A549 (cell line): Measurements from ENCODE around the gene ING3. TPM values are rescaled to one million over a fixed set of nuclear protein-coding genes. Genes with fewer than 3 reads are reported as not detected.

ENCODE experiments used
- ATAC-seq, 2 experiments: fragments of 200-7000 bp in 1 of 2; fragments of >200 bp in 1 of 2; cut with Nextera tagmentation in 1 of 2; cut with Tn5 transposase in 1 of 2; 3 replicates each; pipeline versions ENCODE4 v1.8.0 to v1.9.1; 2018 to 2020; ENCODE audit warnings: mild to moderate bottlenecking in 1 of 2, moderate library complexity in 1 of 2
- CTCF ChIA-PET: fragments of 300-600 bp; sonication (Branson Sonifier 250); formaldehyde crosslinking; extraction: SDS; loops from one replicate; lab custom pipeline; 2021; ENCODE audit warnings: antibody characterized with exemption, inconsistent platforms; lab: Yijun Ruan, JAX
- POLR2A ChIA-PET: fragments of 350-600 bp; formaldehyde crosslinking; extraction: SDS; loops from one replicate; lab custom pipeline; 2021; ENCODE audit warnings: antibody characterized with exemption, inconsistent platforms; lab: Yijun Ruan, JAX
- DNase-seq, 2 experiments: peaks; one replicate each; pipeline versions ENCODE4 v3.0.0 to v3.0.0-alpha.2; 2011 to 2016; ENCODE audit warnings: low read depth in 1 of 2, low spot score in 1 of 2
- FAIRE-seq: peaks from 2 replicates; lab custom pipeline; 2011; peaks lifted over from hg19 to GRCh38; lab: Jason Lieb, UNC
- H3K27ac ChIP-seq, 2 experiments: fragments of >200 bp; sonication (Bioruptor Twin); formaldehyde crosslinking; 3 replicates each; pipeline ENCODE4 v1.5.1; 2016 to 2017
- H3K4me1 ChIP-seq: fragments of >200 bp; sonication (Bioruptor Twin); formaldehyde crosslinking; 3 replicates; pipeline ENCODE4 v1.6.1; 2016
- H3K4me2 ChIP-seq: fragments of >200 bp; sonication (Bioruptor Twin); formaldehyde crosslinking; 3 replicates; pipeline ENCODE4 v1.6.1; 2016
- H3K4me3 ChIP-seq: fragments of >200 bp; sonication (Bioruptor Twin); formaldehyde crosslinking; 3 replicates; pipeline ENCODE4 v1.5.1; 2016
- H3K9me3 ChIP-seq: fragments of >200 bp; sonication (Bioruptor Twin); formaldehyde crosslinking; 3 replicates; pipeline ENCODE4 v1.6.1; 2016
- CBX8 ChIP-seq: fragments of 200-600 bp; sonication (generic); IDR thresholded peaks from 2 replicates; pipeline ENCODE4 v1.6.1; 2016
- CEBPB ChIP-seq, 2 experiments: fragments of >200 bp in 1 of 2; sonication (Bioruptor Twin) in 1 of 2; formaldehyde crosslinking in 1 of 2; IDR thresholded peaks; 2 replicates each; pipeline ENCODE4 v1.6.1; 2012 to 2016
- CHD2 ChIP-seq: fragments of 150-350 bp; IDR thresholded peaks from 2 replicates; pipeline ENCODE4 v1.6.1; 2014; ENCODE audit warnings: low read length; ENCODE audit not compliant: partially characterized antibody
- CHD4 ChIP-seq: fragments of 200-600 bp; sonication (generic); IDR thresholded peaks from 2 replicates; pipeline ENCODE4 v1.6.1; 2016; ENCODE audit warnings: antibody characterized with exemption, mild to moderate bottlenecking, borderline replicate concordance
- EHF ChIP-seq: fragments of 250-450 bp; sonication (Bioruptor Pico); IDR thresholded peaks from 2 replicates; pipeline ENCODE4 v1.5.0; 2020; ENCODE audit warnings: mild to moderate bottlenecking
- FOSB ChIP-seq: fragments of 250-450 bp; sonication (Bioruptor Pico); IDR thresholded peaks from 2 replicates; pipeline ENCODE4 v1.5.0; 2020; ENCODE audit warnings: mild to moderate bottlenecking, moderate library complexity
- FOSL2 ChIP-seq, 2 experiments: fragments of 450-650 bp in 1 of 2; fragments of >200 bp in 1 of 2; sonication (Bioruptor Twin) in 1 of 2; formaldehyde crosslinking; IDR thresholded peaks; 2 replicates each; pipeline versions ENCODE4 v1.5.0 to v1.6.1; 2016 to 2020; ENCODE audit warnings: mild to moderate bottlenecking in 1 of 2, moderate library complexity in 1 of 2
- HDAC2 ChIP-seq: fragments of 200-600 bp; sonication (generic); IDR thresholded peaks from 2 replicates; pipeline ENCODE4 v1.6.1; 2016
- HOXA7 ChIP-seq: fragments of 250-450 bp; sonication (Bioruptor Pico); IDR thresholded peaks from 2 replicates; pipeline ENCODE4 v1.5.0; 2020; ENCODE audit warnings: mild to moderate bottlenecking, moderate library complexity
- HOXB13 ChIP-seq: fragments of 250-450 bp; sonication (Bioruptor Pico); IDR thresholded peaks from 2 replicates; pipeline ENCODE4 v1.5.0; 2020; ENCODE audit warnings: low read depth, mild to moderate bottlenecking, moderate library complexity
- HOXB5 ChIP-seq: fragments of 250-450 bp; sonication (Bioruptor Pico); IDR thresholded peaks from 2 replicates; pipeline ENCODE4 v1.5.0; 2020; ENCODE audit warnings: mild to moderate bottlenecking, moderate library complexity
- JUN ChIP-seq, 2 experiments: fragments of >200 bp; sonication (Bioruptor Twin); formaldehyde crosslinking; IDR thresholded peaks; 2 replicates in 1 of 2; 3 replicates in 1 of 2; pipeline ENCODE4 v1.6.1; 2016 to 2017
- KDM5A ChIP-seq: fragments of 200-600 bp; sonication (generic); IDR thresholded peaks from 2 replicates; pipeline ENCODE4 v1.6.1; 2016; ENCODE audit warnings: antibody characterized with exemption, mild to moderate bottlenecking
- MAZ ChIP-seq: fragments of 150-350 bp; IDR thresholded peaks from 2 replicates; pipeline ENCODE4 v1.6.1; 2014; ENCODE audit warnings: antibody characterized with exemption, low read depth, low read length, borderline replicate concordance
- NFE2L2 ChIP-seq: fragments of 150-350 bp; conservative IDR thresholded peaks from 2 replicates; pipeline ENCODE4 v1.6.1; 2014; ENCODE audit warnings: low read length
- NR3C1 ChIP-seq: fragments of >200 bp; sonication (Bioruptor Twin); formaldehyde crosslinking; IDR thresholded peaks from 3 replicates; pipeline ENCODE4 v1.6.1; 2017
- POLR2A ChIP-seq: IDR thresholded peaks from 2 replicates; pipeline ENCODE4 v1.6.1; 2012; ENCODE audit warnings: mild to moderate bottlenecking, low read length
- RARB ChIP-seq: fragments of 250-450 bp; sonication (Bioruptor Pico); IDR thresholded peaks from 2 replicates; pipeline ENCODE4 v1.8.0; 2021; ENCODE audit warnings: mild to moderate bottlenecking, moderate library complexity
- SREBF2 ChIP-seq: fragments of 450-650 bp; IDR thresholded peaks from 2 replicates; pipeline ENCODE4 v1.6.1; 2014; ENCODE audit warnings: mild to moderate bottlenecking, moderate library complexity
- ZSCAN20 ChIP-seq: fragments of 250-450 bp; sonication (Bioruptor Pico); IDR thresholded peaks from 2 replicates; pipeline ENCODE4 v1.8.0; 2022; ENCODE audit warnings: mild to moderate bottlenecking, moderate library complexity
- WGBS: methylation state at CpG from one replicate; pipeline ENCODE4 v1.1.6; 2017; ENCODE audit errors: missing lambda C conversion rate; 5-methylcytosine and 5-hydroxymethylcytosine counted together
- polyA plus RNA-seq, 4 experiments: library from polyadenylated mRNA; depleted of rRNA in 3 of 4; stranded (reverse); fragments of >200 nt; fragmentation: RNase III in 1 of 4; extraction: RNeasy Plus Mini Kit Qiagen cat#74134 plus additional on column Dnase treatment in 1 of 4; gene quantifications; 2 replicates in 3 of 4; 3 replicates in 1 of 4; pipeline ENCODE4 v1.2.3, GENCODE V29; 2011 to 2017
- TF ChIP-seq, protein P1 (sequence below): IDR thresholded peaks from 2 replicates; pipeline ENCODE4 v1.6.1; 2012
- TF ChIP-seq, protein P2 (sequence below): fragments of 200-600 bp; sonication (generic); IDR thresholded peaks from 2 replicates; pipeline ENCODE4 v1.6.1; 2016; ENCODE audit warnings: antibody characterized with exemption, mild to moderate bottlenecking, moderate library complexity
- TF ChIP-seq, protein P3 (sequence below): fragments of >200 bp; sonication (Bioruptor Twin); formaldehyde crosslinking; IDR thresholded peaks from 3 replicates; pipeline ENCODE4 v1.6.1; 2016
- TF ChIP-seq, protein P4 (sequence below): IDR thresholded peaks from 2 replicates; pipeline ENCODE4 v1.6.1; 2012; ENCODE audit warnings: low read depth, borderline replicate concordance
- TF ChIP-seq, protein P5 (sequence below): IDR thresholded peaks from 2 replicates; pipeline ENCODE4 v1.6.1; 2012

Gene ING3
- polyA plus RNA-seq, 2 of the 4 experiments (the other 2 are of a cell fraction), result 5.6 to 11.3 TPM

DNA sequence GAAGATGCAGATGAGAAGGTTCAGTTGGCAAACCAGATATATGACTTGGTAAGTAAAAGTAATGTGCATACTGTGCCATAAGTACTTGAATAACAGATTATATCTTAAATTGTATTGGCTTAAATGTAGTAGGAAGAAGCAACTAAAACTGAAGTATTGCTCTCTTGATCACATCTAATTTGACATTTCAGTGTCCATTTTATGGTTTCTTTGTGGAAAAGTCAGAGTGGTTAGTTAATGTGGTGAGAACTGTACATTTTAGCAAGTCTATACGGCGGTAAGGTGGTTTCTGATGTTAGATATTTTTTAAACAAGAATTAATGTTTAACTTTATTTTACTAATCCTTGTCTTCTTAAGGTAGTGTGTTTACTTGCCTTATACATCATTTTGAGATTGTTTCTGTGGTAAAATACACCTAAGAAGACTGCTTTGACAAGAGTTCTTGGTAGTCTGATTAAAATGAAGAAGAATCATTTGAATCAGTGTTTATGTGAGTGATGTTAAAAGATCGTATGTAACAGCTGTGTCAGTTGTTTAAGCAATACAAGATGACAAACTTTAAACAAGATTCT is 5.1 kb downstream of the ING3 start:
- Histone ChIP-seq H3K27ac (no peak overlapping the region), H3K9me3 (no peaks in the 10 kb centered on the region), H3K4me1 (peaks cover 6% of the 10 kb centered on the region; the same call in 2 of the 3 replicates), H3K4me3 (no peak overlapping the region), H3K4me2 (no peak overlapping the region)
- no peak for FAIRE-seq
- no peak for DNase-seq
- WGBS, result 88% methylated on average over 3 of the region's 3 CpGs
- ATAC-seq, result no peak
- ChIA-PET CTCF (no interaction called here), POLR2A (no interaction called here)
- TF ChIP-seq HOXB13 (no peak), KDM5A (no peak), CHD2 (no peak), EHF (CRISPR knock-in tag) (no peak), ZSCAN20 (CRISPR knock-in tag) (no peak), NR3C1 (no peak), CEBPB (IDR thresholded peaks at IDR 0.05) (no peak), SREBF2 (no peak), CHD4 (no peak), HOXA7 (CRISPR knock-in tag) (no peak), MAZ (no peak), CBX8 (no peak), FOSL2 (IDR thresholded peaks at IDR 0.05) (no peak), FOSL2 (CRISPR knock-in tag; IDR thresholded peaks at IDR 0.05) (no peak), HDAC2 (no peak), RARB (CRISPR knock-in tag) (no peak)
- TF ChIP-seq, protein P1, sequence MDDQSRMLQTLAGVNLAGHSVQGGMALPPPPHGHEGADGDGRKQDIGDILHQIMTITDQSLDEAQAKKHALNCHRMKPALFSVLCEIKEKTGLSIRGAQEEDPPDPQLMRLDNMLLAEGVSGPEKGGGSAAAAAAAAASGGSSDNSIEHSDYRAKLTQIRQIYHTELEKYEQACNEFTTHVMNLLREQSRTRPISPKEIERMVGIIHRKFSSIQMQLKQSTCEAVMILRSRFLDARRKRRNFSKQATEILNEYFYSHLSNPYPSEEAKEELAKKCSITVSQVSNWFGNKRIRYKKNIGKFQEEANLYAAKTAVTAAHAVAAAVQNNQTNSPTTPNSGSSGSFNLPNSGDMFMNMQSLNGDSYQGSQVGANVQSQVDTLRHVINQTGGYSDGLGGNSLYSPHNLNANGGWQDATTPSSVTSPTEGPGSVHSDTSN, result no peak
- TF ChIP-seq, protein P2, sequence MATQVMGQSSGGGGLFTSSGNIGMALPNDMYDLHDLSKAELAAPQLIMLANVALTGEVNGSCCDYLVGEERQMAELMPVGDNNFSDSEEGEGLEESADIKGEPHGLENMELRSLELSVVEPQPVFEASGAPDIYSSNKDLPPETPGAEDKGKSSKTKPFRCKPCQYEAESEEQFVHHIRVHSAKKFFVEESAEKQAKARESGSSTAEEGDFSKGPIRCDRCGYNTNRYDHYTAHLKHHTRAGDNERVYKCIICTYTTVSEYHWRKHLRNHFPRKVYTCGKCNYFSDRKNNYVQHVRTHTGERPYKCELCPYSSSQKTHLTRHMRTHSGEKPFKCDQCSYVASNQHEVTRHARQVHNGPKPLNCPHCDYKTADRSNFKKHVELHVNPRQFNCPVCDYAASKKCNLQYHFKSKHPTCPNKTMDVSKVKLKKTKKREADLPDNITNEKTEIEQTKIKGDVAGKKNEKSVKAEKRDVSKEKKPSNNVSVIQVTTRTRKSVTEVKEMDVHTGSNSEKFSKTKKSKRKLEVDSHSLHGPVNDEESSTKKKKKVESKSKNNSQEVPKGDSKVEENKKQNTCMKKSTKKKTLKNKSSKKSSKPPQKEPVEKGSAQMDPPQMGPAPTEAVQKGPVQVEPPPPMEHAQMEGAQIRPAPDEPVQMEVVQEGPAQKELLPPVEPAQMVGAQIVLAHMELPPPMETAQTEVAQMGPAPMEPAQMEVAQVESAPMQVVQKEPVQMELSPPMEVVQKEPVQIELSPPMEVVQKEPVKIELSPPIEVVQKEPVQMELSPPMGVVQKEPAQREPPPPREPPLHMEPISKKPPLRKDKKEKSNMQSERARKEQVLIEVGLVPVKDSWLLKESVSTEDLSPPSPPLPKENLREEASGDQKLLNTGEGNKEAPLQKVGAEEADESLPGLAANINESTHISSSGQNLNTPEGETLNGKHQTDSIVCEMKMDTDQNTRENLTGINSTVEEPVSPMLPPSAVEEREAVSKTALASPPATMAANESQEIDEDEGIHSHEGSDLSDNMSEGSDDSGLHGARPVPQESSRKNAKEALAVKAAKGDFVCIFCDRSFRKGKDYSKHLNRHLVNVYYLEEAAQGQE, result no peak
- TF ChIP-seq, protein P3, sequence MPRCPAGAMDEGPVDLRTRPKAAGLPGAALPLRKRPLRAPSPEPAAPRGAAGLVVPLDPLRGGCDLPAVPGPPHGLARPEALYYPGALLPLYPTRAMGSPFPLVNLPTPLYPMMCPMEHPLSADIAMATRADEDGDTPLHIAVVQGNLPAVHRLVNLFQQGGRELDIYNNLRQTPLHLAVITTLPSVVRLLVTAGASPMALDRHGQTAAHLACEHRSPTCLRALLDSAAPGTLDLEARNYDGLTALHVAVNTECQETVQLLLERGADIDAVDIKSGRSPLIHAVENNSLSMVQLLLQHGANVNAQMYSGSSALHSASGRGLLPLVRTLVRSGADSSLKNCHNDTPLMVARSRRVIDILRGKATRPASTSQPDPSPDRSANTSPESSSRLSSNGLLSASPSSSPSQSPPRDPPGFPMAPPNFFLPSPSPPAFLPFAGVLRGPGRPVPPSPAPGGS, result no peak
- TF ChIP-seq, protein P4, sequence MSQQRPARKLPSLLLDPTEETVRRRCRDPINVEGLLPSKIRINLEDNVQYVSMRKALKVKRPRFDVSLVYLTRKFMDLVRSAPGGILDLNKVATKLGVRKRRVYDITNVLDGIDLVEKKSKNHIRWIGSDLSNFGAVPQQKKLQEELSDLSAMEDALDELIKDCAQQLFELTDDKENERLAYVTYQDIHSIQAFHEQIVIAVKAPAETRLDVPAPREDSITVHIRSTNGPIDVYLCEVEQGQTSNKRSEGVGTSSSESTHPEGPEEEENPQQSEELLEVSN, result no peak
- TF ChIP-seq, all 56 proteins: peak for 0

DNA sequence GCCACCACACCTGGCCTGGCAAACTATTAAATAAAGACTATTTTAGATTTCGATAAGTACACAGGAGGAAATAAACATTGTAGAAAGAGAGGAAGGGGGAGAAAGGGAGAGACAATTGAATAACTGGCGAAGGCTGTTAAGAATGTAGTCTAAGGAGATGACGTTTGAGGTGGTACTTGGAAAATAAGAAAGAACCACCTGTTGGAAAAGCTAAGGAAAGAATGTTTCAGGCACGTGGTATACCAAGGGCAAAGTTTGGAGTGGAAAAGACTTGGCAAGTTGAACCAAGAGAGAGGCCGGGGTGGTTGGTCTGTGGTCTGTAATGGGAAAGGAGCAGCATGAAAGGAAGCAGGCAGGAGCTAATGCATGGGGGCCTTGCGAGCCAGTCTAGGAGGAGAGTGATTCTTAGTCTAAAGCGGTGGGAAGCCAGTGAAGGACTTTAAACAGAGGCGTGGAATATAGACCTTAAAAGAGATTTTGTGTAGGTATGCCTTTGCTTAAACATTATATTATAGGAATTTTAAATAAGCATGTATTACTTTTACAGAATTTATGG is 9.4 kb downstream of the ING3 start:
- DNase-seq, result no peak
- no peak for ATAC-seq
- no peak for FAIRE-seq
- no peaks in the 10 kb centered on the region for H3K9me3 ChIP-seq
- POLR2A ChIA-PET, result interaction anchor here (0.6 kb wide), 1 partner anchor 10 kb away, joined by 5 read pairs; the partner anchor contains the start of gene ING3
- CTCF ChIA-PET, result interaction anchor here (1.7 kb wide), 1 partner anchor 27 kb away, joined by 4 read pairs; no protein-coding TSS in a partner anchor
- no peaks in the 10 kb centered on the region for H3K4me1 ChIP-seq
- WGBS, result 96% methylated on average over 8 of the region's 8 CpGs
- H3K27ac ChIP-seq, result no peak overlapping the region
- H3K4me2 ChIP-seq, result no peak overlapping the region
- no peak overlapping the region for H3K4me3 ChIP-seq
- no peak for TF ChIP-seq NFE2L2
- TF ChIP-seq JUN (IDR thresholded peaks at IDR 0.05), result no peak
- no peak for TF ChIP-seq FOSB
- TF ChIP-seq, protein P5, sequence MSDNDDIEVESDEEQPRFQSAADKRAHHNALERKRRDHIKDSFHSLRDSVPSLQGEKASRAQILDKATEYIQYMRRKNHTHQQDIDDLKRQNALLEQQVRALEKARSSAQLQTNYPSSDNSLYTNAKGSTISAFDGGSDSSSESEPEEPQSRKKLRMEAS, result no peak
- TF ChIP-seq CBX8, result no peak
- no peak for TF ChIP-seq HOXB5 (CRISPR knock-in tag)
- TF ChIP-seq KDM5A, result no peak
- TF ChIP-seq HDAC2, result no peak
- TF ChIP-seq POLR2A, result no peak
